LNCAP (cell line): ENCODE measurements around the gene PPP2R3B.

Experiments used
- TF ChIP-seq, protein P1 (sequence below): fragments of 450-650 bp; IDR thresholded peaks from 2 replicates; pipeline ENCODE4 v1.5.1; 2017; ENCODE audit warnings: mild to moderate bottlenecking

Gene PPP2R3B

GRCh38 chrX:397575-397974, 10.9 kb upstream of the PPP2R3B start:
- TF ChIP-seq, protein P1, sequence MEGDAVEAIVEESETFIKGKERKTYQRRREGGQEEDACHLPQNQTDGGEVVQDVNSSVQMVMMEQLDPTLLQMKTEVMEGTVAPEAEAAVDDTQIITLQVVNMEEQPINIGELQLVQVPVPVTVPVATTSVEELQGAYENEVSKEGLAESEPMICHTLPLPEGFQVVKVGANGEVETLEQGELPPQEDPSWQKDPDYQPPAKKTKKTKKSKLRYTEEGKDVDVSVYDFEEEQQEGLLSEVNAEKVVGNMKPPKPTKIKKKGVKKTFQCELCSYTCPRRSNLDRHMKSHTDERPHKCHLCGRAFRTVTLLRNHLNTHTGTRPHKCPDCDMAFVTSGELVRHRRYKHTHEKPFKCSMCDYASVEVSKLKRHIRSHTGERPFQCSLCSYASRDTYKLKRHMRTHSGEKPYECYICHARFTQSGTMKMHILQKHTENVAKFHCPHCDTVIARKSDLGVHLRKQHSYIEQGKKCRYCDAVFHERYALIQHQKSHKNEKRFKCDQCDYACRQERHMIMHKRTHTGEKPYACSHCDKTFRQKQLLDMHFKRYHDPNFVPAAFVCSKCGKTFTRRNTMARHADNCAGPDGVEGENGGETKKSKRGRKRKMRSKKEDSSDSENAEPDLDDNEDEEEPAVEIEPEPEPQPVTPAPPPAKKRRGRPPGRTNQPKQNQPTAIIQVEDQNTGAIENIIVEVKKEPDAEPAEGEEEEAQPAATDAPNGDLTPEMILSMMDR: no peak

- TF ChIP-seq, protein P1: no peak
Observed at GRCh38 chrX:394830-395229, 8.1 kb upstream of the PPP2R3B start.

- TF ChIP-seq, protein P1: no peak
Observed at GRCh38 chrX:392575-392846, 5.8 kb upstream of the PPP2R3B start.

DNA sequence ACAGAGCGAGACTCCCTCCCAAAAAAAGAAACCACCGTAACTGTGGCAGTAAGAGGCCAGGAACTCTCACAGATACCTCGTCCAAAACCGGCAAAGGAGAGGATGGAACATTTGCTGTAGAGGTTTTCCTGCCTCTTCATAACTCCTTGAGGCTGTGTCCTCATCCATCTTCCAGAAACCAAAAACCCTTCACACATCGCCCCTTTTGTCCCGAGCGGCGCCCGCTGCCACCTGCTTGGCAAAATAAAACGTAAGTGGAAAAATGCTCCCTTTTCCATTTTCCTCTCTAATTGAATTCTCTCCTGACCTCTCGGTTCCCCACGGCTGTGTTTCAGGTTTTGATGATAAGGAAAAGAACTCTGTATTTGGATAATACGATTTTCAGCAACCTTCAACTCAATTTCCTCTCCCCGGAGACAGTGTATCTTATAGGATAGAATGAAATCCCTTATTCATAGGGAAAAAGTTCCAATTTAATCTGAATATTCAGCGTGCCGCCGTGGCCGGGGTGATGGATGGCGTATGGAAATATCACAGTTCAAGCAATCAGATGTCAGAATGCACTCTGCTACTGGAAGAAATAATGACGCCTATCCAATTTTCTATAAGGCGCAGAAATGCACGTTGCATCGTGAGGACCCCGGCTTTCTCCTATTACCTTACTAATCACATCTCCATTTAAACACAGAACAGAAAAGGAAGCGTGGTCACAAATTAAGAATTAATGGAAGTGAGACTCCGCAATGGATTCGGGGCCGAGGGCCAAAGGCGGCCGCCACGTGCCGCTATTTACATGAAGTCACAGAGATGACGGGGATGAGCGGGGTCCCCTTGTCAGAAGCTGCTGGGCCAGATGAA, 5.2 kb upstream of the PPP2R3B start:
- TF ChIP-seq, protein P1: no peak

DNA sequence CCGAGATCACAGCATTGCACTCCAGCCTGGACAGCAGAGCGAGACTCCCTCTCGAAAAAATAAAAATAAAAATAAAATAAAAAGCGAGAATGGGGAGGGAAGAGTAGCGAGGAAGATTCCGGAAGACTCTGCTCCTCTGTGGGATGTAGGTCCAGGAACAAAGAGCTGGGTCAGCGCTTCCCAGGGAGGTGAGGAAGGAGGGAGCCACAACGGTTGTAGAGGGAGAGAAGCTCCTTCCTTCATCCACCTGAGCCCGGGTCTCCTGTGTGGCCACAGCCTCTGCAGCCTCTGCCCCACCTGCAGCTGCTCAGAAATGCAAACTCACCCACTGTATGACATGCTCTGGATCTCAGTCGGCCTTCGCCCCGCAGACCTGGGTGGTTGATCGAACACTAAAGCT, 3.8 kb upstream of the PPP2R3B start:
- TF ChIP-seq, protein P1: no peak

- TF ChIP-seq, protein P1: no peak
Observed at GRCh38 chrX:389021-389441, 2.3 kb upstream of the PPP2R3B start.

DNA sequence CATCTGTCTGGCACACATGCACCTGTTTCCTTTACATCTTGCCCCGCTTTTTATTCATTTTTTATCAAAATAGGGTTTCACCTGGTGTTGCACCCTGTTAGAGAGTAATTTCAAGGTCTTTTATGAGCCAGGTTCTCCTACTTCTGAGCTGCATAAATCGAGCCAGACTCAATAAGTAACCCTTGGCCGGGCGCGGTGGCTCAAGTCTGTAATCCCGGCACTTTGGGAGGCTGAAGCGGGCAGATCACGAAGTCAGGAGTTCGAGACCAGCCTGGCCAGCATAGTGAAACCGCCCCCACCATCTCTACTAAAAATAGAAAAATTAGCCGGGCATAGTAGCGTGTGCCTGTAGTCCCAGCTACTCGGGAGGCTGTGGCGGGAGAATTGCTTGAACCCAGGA, 1.0 kb upstream of the PPP2R3B start:
- TF ChIP-seq, protein P1: no peak
